ENCODE results near the gene AEN.

Gene AEN

GRCh38 chr15:88651136-88651732 lies 30.1 kb downstream of the AEN start:
- DNase-seq = no peak

DNA sequence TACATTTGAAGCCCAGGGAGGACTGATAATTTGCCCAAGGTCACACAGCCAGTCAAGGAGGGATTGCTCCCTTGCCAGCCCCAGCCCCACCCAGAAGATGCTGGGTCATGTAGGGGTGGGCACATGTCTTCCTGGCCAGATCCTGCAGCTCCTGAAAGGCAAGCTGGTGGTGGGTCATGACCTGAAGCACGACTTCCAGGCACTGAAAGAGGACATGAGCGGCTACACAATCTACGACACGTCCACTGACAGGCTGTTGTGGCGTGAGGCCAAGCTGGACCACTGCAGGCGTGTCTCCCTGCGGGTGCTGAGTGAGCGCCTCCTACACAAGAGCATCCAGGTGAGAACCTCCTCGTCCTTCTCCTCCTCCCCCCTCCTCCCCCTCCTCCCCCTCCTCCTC lies 30.8 kb downstream of the AEN start:
- DNase-seq = no peak

- DNase-seq = no peak
Observed at GRCh38 chr15:88652456-88653199, 31.5 kb downstream of the AEN start.

DNA sequence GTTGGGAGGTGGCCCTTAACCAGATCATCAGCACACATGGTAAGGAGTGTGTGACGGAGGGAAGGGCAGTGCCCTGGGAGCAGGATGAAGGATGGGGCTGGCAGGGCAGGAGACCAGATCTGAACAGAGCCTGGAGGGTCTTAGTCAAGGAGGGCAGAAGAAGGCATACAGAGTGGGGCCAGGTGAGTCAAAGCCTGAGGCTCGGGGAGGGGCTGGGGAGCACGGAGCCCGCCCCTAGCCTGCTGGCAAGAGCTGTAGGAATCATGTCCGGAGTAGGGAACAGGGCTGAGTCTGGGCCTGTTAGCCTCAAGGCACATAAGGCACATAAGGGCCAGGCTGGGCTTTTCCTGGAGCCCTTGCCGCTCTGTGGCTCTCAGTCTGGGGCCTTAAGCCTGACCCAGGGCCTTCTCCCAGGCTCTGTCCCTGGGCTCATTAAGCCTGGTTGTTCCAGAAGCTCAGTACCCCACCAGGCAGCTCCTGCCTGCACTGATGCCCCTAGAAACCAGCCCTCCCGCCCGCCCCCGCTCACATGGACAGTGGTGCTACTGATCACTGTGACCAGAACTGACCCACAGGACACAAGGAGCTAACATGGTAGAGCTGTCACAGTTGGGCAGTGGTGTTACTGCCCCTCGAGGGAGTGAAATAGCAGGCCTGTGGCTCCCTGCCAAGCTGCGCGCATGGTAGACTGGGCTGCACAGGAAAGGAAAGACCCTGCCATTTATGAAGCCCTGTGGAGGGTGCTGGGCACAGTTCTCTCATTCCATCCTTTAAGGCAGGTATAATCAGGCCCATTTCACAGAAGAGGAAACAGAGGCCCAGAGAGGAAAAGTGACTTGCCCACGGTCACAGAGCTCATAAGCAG lies 32.3 kb downstream of the AEN start:
- DNase-seq = no peak

DNA sequence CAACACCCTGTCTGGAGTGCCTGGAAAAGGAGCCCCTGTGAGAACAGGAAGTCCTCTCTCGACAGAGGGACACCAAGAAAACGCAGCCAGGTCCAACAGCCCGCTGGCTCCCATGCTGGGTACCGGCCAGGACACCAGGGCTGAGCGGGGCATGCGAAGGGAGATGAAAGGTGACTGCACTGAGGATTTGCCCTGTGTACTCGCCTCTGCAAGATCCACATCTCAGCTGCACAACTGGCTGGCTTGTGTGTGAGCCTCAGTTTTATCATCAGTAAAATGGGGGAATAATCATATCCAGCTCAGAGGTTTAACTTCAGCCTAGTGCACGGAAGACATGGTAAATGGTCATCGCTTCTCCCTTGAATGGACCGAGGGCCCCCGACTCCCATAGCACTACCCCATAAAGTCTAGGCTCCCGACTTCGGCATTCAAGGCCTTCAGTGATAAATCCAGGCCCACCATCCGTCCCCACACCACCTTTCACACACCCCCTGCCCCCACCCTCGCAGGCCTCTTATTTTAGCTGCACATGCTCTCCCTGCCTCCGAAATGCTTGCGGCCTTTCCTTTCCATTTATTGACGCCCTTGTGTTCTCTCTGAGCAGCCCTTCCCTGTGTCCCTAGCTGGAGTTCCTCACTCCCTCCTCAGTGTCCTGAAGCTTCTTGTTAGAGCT lies 33.4 kb downstream of the AEN start:
- DNase-seq = no peak

DNA sequence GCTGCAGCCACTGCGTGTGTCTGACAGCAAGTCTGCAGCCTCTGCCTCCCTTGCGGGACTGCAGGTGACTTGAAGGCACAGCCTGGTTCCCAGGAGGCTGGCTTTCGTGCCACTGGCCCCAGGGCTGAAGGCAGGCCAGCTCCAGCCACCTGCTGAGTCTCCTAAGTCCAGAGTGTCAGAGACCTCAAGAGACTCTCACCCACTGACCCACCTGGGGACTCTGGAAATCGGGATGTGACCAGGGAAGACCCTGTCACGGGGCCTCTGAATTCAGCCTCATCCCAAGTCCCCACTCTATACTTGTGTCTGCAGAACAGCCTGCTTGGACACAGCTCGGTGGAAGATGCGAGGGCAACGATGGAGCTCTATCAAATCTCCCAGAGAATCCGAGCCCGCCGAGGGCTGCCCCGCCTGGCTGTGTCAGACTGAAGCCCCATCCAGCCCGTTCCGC lies 34.0 kb downstream of the AEN start:
- no peak for DNase-seq

DNA sequence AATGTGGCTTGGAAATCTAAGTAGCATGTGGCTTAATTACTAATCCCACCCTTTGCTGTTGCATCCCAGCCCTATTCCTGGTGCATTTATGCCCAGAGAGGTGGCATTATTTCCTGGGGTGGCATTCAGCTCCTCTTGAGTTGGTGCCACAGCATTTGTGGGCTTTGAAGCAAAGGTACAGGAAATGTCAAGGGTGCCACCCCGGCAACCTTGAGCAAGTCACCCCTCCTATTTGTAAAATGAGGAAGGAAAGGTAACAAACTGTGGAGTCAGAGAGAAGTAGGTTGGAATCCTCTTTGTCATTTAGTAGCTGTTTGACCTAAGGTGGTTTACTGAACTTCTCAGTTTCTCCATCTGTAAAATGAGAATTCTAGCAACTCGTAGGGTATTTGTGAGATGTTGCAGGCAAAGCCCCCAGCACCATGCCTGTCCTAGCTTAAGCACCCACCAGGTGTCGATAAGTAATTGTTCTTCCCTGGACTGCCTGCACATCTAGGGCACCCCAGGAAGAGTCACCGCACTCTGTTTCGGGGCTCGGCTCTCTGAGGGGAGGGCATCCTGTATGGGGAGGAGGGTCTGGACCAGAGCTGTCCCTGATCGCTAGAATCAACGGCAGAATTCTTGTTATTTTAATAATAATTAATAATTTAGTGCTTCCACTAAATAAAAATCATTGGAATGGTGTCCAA lies 34.8 kb downstream of the AEN start:
- DNase-seq = peak in 3 of 6 experiments; percentile 32 to 55 (median 38)

DNA sequence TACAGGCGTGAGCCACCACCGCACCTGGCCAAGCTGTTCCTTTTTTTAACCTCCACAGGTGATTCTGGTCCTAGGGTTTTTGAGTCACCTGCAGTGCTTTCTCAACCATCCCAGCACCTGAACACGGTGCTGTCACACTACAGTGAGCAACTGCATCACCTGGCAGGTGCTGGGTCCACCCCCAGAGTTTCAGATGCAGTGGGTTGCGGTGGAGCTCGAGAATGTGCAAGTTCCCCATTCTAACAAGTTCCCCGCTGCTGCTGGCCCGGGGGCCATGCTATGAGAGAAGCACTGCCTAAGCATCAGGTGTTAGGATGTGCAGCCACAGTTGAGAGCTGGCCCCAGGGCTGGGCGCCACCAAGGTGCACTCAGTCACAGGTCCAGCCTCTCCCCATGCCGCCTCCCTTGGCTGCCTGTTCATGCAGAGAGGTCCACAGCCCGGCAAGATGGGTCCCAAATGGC lies 35.7 kb downstream of the AEN start:
- DNase-seq = no peak

GRCh38 chr15:88657326-88658069 lies 36.4 kb downstream of the AEN start:
- DNase-seq = no peak

DNA sequence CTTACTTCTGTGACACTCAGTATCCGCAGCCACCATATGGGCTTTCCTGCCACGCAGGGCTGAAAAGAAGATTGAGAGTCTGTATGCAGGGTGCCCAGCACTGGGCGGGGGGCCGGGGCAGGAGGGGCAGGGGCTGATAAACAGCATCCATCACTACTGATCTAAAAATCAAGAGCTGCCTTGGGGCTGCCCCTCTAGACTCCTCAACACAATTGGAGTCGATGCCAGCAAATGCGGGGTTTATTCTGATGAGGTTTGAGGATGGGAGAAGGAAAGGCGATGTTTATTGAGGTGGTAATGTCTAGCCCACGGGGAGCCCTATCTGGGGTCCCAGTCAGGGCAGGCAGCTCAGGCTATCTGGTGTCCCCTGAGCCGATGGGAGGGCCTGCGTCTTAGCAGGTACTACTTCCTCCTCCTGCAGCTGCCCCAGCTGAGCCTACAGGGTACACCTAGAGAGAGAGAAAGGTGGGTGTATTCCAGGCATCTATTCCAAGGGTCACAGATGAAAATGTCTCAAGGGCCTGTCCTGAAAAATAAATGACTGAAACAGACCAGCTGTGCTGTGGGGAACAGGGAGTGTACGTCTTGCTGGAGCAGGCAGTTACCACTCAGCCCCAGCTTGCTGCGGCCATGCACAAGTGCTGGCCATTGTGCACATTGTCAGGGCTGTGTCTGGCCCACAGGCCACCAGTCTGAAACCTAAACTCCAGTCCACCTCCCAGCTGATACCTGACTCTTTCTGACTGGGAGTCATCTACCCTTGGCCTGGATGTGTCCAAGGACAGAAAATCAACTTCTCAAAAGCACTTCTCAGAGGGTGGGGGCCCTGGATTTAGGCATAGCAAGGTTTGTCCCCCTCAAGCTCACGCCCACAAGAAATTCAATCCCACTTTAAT lies 37.2 kb downstream of the AEN start:
- no peak for DNase-seq

DNA sequence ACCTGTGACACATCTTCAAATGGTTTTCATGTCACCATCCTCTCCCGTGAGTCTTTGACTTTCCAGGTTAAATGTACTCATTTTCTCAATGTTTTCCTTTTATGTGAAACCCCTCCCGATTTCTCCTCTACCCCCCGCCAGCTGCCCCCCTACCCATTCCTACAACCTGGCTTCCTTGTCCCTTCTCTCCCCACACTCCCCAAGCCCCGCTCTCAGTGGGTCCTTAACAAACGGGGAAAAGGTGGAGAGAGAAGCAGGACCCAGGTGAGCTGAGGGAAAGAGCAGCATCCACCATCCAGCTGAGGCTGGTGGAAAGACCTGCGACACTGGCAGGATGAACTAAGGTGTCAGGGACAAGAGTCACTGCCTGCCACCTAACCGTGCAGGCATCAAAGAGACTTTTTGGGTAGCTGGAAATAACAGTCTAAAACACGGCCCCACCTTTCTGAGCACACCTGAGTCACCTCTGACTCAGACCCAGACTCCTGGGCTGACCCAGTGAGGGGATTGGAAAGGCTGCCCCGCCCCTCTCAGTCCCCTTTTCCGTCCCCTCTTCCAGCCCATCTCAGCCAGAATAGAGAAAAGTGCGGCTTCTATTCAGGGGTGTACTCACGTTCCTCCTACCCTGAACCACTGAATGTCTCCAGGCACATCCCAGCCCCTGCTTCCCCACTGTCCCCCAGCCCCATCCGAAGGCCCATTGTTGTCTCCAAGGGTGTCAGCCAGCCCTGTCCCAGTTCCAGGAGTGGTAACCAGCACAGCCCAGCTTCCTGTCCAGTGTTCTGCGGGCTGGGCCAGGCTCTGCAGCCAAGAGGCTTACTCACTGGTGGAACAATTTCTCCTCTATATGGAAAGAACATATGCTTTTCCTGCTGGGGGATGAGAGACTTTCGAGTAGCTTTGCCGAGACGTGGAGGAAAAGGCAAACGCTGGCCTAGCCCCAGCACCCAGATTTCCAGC lies 38.1 kb downstream of the AEN start:
- no peak for DNase-seq

- no peak for DNase-seq
Observed at GRCh38 chr15:88661041-88661700, 40.0 kb downstream of the AEN start.

DNA sequence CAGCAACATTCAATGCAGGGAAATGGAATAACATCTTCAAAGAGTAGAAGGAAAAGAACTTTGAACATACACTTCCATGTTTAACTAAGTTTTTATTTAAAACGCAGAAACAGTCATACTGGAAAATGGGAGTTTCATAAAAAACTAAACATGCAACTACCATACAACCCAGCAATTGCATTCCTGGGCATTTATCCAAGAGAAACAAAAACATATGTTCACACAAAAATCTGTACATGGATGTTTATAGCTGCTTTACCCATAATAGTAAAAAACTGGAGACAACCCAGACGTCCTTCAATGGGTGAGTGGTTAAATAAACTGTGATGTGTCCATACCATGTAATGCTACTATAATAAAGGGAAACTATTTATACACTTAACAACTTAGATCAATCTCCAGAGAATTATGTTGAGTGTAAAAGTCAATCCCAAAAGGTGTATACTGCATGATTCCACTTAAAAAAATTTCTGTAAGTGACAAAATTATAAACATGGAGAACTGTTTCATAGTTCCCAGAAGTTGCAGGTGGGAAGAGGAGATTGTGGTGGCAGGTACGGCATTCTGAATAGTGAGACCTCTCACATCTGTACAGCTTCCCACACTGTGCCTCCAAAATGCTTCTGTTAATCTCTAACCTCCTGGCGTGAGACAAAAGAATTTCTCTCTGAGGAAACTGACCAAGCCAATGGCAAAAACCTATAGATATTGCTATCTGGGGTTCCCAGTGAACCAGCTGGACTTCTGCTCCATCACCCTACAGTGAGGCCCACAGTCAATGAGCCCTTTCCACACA lies 40.8 kb downstream of the AEN start:
- DNase-seq = no peak

- no peak for DNase-seq
Observed at GRCh38 chr15:88663141-88663621, 42.0 kb downstream of the AEN start.

DNA sequence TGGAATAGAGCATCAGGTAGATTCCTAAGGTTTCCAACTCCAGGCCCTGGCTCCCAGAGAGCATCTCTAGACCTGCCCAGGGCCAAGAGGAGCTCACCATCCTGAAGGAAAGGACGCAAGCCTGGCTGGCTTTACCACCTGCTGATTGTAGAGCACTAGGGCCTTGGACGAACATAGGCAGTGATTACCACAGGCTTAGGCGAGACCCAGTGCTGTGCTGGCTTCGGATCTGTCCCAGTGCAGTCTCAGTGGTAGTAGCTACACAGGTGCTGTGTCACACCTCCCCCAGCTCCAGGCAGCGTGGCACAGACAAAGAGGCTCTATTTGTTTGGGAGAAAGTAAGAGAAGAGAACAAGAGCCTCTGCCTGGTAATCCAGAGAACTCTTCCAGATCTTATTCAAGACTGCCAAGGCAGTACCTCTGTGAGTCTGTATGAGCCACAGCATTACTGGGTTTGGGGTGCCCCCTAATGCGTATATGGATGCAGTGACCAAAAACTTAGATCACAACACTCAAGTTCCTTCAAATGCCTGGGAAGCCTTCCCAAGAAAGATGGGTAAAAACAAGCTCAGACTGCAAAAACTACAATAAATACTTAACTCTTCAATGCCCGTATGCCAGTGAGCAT lies 43.1 kb downstream of the AEN start:
- peak; percentile 16 to 69 (median 50) for DNase-seq

- no peak for DNase-seq
Observed at GRCh38 chr15:88674661-88675060, 53.5 kb downstream of the AEN start.

GRCh38 chr15:88678755-88679154 lies 57.6 kb downstream of the AEN start:
- DNase-seq = no peak
